ELF-1 (cell line): ENCODE data around the gene MICALL2.
A peak's percentile ranks its signal among the peaks of the same experiment; 100 is the strongest.

Experiments used
- DNase-seq: peaks from one replicate; pipeline ENCODE4 v3.0.0-alpha.2; 2016; ENCODE audit warnings: low read depth, low spot score

Gene MICALL2

DNA sequence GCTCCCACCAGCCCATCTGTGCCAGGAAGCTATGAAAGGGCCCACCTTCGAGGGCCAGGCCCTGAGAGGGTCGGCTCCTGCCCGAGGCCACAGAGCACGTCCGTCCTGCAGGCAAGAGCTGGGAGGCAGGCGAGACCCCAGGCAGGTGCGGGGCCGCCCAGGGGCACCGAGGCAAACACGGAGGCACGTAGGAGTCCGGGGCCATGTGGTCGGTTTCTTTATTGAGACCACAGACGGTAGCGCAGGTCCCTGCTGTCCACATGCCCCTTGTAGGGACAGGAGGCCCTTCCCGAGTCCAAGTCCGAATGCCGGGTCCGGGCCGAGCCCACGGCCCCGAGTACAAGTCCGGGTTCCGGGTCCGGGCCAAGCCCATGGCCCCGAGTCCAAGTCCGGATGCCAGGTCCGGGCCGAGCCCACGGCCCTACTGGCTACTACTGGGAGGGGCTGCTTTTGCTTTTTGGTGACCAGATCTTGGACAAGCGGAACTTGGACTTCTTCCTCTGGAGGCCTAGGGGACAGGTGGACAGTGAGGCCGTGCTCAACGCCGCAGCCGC is 25.0 kb downstream of the MICALL2 start:
- DNase-seq = no peak

DNA sequence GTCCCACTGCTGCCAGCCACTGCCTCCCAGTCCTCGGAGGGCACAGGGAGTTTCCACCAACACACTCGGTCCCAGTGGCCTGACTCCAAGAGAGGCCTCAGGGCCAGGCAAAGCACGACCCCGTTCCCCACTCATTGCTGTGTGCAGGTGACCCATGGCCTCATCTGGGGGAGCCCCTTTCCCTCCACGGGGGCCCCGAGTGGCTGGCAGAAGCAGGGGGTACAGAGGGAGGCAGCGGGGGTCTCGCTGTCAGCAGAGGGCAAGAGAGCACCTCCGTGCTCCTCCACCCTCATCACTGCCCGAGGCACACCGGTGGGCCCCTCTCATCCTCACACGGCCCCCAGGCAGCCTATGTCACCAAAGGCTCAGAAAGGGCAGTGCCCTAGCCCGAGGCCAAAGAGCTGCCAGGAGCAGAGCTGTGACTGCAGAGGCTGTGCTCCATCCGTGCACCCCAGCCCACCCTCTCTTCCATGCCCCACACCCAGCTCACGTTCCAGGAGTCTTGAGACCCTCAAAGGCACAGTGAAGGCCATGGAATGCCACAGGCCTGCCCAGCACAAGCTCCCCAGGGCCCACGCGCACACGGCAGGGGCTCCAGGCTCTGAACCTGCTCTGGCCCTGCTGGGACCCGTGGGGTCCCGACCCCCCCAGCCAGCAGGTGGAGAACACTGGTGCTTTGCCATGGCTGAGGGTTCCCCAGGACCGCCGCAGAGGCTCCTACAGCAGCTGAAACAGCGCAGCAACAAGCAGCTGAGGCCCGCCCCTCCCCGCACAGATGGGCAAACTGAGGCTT is 25.9 kb downstream of the MICALL2 start:
- no peak for DNase-seq

DNA sequence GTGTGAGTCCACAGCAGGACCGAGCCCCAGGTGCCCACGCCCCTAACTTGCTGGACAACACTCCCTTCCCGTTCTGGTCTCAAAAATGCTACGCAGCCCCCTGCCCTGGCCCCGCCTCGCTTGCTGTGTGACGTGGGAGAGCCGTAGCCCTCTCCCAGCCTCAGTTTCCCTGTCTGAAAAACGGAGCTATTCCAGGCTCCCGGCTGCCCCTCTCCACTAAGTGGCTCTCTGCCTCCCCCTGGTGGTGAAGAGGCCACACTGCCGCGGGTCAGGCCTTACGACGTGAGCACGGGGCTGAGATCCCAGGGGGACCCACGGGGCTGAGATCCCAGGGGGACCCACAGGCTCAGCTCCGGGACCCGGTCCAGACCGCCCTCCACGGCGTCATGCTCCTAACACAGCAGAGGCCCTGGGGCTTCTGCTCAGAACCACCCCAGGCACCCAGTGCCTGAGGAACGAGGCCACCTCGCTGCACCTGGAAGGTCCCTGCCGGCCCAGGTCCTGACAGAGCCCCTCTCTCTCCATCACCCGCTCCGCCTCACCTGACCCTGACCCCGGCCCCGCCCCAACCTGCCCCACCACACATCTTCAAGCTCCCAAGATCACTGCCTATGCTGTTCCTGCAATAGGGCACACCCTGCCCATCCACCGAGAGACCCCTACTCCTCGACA is 26.7 kb downstream of the MICALL2 start:
- peak; percentile 75 for DNase-seq

DNA sequence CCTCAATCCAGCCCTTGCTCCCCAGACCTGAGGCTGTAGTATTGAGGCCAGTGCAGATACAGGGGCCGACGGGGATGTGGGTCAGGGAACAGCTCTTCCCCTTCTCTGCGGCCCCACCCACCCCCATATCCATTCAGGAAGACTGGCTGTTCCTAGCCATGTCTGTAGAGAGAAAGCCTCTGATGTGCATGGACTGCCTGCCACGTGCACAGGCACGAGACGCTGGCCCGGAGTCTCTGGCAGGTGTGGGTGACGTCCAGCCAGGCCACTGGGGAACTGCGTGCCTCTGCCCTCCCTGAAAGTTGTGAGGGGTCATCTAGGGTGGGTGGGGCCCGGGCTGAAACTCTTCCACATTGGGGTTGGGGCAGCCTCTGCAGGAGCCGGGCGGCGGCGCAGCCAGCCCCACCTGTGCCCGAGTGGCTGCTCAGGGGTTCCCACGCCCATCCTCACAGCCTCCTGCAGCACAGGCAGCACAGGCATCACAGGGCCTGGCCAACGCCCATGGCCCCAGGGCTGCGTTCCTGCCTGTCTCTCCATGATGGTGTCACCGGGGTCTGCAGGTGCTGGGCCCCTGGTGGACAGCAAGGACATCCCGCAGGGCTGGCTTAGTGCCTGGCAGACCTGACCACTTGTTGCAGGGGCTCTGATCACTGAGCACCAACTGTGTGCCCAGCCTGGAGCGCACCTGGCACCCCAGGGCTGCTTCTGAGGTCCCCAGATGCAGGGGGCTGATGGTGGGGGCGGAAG is 27.5 kb downstream of the MICALL2 start:
- DNase-seq = peak; percentile 66

DNA sequence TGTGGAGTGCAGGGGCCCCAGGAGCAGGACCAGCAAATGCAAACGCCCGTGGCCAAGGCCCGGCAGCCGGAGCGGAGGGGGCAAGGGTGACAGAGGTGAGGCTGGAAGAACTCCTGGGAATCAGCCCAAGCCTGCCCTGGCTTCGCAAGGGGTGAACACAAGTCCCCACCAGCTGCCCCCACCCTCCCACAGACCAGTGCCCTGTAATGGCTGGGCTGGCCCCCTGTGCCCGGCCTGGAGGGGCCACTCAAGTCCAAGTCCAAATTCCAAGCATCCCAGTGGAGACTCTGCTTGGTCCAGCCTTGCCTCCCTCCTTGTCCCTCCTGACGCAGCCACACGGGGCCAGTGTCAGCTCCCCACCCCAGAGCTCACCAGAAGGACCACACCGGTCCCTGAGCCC is 28.0 kb downstream of the MICALL2 start:
- no peak for DNase-seq

DNA sequence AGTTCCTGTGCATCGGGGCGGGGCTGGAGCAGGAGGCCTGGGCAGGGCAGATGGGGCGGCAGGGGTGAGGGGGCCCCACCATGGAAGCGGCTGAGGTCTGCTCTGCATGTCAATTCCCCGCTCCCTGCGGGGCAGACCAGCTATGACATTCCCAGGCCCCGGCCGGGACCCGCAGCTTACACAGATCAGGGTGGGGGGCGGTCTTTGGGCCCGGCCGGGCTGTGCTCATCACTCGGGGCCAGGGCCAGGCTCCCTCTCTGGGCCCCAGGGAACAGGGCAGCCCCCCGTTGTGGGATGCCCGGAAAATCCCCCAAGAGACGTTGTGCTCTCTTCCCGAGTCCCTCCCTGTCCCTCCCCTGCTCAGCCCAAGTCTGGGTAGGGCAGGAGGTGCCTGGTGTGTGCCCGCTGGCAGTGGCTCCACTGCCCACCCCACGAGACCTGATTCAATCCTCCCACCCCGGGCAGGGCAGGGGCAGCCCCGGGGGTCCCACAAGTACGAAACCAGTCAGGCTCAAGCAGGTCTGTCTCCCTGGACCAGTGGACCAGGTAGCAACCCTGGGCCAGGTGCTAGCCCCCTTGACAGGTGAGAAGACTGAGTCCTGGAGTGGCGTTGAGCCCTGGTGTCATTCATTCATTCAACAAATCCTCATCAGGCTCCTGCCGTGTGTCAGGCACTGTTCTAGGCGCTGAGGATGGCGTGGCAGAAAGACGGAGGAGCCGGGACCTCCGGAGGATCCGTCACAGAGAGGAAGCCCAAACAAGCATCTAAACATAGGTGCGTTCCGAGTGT is 29.0 kb downstream of the MICALL2 start:
- DNase-seq = no peak

DNA sequence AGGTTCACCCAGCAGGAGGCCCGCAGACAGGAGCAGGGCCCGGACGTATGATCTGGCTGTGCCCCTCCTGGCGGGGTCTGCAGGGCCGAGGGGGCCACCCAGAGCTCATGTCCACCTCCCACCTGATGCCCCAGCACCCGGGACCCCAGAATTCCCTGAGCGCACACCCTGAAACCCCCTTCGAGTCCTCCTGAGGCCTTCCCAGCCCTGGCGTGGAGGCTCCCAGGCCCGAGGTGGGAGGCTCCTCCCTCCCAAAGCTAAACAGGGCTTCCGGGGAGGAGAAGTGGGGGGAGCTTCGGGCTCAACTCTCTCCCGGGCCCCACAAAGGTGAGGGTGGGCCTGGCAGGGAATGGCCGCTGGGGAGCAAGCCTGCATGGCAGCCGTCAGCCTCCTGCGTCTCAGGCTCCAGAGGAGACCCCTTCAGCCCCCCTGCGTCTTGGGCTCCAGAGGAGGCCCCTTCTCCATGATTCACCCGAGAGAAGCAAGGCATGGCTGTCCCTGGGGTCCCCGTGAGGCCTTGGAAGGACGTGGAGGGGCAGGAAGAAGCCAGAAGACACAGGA is 30.2 kb downstream of the MICALL2 start:
- no peak for DNase-seq

DNA sequence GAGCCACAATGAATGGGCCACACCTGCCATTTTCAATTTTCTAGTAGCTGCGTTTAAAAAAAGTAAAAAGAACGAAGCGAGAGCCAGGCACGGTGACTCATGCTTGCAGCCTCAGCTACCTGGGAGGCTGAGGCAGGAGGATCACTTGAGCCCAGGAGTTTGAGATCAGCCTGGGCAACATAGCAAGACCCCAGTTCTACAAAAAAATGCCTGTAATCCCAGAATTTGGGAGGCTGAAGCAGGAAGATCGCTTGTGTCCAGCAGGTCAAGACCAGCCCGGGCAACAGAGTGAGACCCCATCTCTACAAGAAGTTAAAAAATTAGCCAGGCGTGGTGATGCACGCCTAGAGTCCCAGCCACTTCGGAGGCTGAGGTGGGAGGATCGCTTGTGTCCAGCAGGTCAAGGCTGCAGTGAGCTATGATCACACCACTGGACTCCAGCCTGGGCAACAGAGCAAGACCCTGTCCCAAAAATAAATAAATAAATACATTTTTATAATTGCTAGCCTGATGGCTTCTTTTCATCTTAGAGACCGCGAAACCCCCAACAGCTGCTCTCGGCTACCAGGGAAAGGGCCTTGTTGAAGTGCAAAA is 32.1 kb downstream of the MICALL2 start:
- no peak for DNase-seq

DNA sequence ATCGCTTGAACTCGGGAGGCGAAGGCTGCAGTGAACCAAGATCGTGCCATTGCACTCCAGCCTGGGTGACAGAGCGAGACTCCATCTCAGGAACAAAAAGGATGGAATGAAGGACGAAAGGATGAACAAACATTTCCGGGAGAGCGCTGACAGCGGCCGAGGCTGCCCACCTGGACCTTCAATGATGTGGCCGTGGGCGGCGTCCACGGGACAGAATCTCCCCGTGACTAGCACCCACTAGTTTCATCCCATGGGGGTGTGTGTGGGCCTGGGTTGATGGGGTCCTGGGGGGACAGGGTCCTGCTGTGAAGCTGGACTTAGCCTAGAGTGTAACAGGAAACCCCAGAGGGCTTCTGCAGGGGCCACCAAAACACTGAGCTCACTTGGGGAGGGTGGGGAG is 32.8 kb downstream of the MICALL2 start:
- DNase-seq = no peak

DNA sequence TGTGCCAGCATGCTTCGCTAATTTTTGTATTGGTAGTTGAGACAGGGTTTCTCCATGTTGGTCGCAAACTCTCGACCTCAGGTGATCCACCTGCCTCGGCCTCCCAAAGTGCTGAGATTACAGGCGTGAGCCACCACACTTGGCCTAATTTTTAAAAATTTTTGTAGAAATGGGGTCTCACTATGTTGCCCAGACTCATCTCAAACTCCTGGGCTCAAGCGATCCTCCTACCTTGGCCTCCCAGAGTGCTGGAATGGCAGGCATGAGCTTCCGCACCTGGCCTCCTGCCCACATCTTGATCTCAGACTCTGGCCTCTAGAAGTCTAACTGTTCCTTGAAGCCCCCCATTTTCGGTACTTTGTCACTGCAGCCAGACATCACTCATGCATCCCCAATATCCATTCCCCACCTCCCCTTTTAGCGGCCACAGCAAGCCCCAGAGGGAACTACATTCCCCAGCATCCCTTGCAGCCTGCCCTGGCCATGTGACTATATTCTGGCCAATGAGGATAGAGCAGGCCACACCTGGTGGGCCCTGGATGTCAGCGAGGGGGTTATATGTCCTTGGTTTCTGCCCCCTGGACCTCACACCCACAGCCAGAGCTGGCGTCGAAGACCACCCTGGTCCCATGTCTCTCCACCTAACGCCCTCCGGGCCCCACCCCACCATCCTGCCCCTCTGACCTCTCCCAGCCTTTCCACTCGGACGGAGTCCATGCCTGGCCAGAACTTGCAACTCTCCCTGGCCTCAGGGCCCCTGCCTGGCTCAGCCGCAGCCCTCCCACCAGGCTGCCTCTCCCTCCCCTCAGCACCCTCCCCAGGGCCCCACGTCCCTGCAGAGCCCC is 33.8 kb downstream of the MICALL2 start:
- peak; percentile 52 for DNase-seq

DNA sequence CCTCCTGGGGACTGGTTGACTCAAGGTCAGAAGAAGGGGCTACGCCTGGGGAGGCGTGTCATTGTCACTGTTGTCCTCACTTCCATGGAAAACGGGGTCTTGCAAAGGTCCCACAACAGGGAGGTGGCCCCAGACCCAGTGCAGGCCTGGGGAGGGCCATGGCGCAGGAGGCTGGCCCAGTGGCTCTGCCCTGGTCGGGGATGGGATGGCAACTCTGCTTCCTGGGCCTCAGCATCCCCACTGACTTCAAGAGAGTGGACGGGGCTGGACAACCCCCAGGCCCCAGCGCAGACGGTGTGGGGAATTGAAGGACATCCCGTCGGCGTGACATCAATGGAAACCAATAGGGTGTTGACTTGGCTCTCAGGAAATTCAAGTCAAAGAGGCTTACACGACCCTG is 35.2 kb downstream of the MICALL2 start:
- no peak for DNase-seq

DNA sequence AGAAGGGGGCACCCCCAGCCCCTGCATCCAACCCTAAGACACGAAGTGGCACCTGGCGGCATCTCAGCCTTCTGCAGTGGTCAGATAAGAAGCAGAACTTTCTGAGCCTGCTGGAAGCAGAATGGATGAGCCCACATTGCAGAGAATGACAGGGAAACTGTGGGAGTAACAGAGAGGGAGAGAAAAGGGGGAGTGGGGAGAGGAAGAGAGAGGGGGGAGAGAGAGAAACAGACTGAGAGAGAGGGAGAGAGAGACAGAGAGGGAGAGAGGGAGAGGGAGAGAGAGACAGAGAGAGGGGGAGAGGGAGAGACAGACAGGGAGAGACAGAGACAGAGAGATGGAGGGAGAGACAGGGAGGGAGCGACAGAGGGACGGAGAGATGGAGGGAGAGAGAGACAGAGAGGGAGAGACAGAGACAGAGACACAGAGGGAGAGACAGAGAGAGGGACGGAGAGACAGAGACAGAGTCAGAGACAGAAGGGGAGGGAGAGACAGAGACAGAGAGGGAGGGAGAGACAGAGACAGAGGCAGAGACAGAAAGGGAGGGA is 35.9 kb downstream of the MICALL2 start:
- no peak for DNase-seq

DNA sequence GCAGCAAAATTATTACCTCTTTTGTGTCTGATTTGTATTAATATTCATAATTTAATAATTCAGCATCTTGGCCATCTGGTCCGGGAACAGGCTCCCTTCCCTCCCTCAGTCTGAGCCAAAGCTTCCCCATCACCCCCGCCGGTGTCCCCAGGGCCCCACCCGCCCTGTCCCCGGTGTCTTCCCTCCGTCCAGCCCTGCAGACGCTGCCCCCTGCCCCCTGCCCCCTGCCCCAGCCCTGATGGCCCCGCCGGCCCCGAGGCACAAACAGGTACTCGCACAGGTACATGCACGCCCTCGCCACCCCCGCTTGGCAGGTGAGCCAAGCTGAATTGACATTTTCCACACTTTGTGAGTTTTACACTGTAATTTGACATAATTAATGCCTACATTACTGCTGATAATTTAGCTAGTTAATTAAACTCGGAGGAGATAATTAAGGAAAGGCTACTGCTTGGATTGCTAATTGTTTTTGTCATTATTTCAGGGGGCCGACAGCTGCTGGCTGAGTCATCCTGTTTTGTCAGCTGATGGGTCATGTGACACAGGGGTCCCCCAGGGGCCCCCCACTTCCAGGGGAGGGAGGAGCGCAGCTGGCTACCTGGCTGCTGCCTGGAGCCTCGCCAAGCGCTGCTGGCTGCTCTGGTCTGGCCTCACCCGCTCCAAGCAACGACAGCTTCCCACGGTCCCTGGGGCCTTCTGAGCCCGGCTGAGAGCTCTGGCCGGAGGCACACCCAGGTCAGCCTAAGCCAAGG is 36.6 kb downstream of the MICALL2 start:
- no peak for DNase-seq

DNA sequence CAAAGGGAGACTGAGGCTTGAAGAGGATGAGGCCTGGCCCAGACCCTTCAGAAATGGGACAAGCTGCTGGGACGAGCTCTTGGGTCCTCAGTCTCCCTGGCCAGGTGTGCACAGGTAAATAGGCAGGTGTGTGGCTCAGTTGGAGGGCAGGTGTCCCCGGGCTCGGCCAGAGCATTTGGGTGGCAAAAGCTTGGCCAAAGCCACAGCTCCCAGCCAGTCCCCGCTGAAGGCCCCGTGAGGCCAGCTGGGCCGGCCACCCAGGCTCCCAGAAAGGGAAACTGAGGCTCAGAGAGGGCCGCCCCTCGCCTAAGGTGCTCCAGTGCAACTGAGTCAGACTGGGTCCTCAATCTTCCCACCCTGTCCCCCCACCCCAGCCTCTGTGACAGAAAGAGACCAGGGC is 37.3 kb downstream of the MICALL2 start:
- DNase-seq = no peak

DNA sequence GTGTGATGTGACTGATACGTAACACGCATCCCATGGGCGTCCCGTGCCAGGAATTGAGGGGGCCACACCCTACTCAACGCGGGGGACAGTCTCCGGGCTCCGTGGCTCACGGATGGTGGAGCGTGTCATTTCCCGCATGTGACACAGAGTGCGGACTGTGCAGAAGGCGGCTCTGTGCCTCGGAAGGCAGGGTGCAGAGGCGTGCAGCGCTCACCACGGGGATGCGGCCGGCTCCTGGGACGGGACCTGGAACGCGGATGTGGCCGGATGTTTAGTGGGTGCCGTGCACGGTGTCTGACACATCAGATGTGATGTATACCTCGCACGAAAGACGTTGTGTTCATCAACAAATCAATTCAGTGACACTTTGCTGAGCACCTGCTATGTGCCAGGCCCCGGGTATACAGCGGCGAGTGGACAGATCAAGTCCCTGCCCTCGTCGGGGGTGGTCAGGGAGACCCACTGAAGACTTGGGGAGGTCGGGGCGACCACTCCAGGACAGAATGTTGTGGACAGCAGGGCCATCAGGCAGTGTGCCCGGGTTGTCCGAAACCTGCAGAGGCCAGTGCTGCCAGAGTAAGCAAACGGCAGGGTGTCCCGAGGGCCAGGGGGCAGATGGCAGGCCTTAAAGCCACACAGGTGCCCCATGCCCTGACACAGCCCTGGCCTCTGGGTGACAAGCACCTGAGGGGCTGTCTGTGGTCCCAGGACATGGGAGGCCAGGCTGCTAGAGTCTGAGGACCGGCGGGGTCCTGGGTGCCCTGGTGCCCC is 38.1 kb downstream of the MICALL2 start:
- no peak for DNase-seq

DNA sequence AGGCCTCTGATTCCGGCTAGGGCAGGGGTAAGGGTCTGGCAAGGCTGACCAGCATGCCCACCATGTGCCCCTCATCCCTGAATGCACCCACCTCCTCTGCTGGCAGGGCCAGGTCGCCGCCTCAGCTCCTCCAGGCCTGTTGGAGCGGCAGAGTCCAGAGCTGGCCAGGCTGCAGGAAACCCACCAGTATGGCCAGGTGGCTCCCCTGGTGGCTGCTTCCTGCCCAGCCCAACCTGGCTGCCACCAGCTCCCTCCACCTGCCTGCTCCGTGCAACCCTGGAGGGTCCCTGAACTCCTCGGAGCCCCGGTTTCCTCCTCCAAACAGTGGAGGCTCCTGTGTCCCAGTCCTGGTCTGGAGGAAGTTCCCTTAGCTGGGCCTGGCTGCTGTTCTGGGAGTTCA is 39.6 kb downstream of the MICALL2 start:
- peak; percentile 34 for DNase-seq

DNA sequence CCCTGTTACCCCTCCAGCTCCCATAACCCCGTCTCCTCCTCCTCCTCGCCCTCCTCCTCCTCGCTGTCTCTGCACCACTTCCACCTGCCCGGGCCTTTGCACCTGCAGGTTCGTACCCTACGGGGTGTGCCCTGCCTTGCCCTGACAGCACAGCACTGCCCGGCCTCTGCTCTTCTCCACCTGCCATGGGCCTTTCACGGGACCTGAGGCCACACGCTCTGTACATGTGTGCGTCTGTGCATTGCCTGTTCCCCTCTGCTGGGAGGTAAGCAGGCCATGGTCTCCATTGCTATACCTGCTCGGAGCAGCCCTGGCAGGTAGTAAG is 40.0 kb downstream of the MICALL2 start:
- no peak for DNase-seq
